ENCODE measurements around the gene TTLL5. TPM values are rescaled to one million over a fixed set of nuclear protein-coding genes. Genes with fewer than 3 reads are reported as not detected.

Gene TTLL5
- total RNA-seq, 1 donor from 2014 or later = 26.0 TPM

DNA sequence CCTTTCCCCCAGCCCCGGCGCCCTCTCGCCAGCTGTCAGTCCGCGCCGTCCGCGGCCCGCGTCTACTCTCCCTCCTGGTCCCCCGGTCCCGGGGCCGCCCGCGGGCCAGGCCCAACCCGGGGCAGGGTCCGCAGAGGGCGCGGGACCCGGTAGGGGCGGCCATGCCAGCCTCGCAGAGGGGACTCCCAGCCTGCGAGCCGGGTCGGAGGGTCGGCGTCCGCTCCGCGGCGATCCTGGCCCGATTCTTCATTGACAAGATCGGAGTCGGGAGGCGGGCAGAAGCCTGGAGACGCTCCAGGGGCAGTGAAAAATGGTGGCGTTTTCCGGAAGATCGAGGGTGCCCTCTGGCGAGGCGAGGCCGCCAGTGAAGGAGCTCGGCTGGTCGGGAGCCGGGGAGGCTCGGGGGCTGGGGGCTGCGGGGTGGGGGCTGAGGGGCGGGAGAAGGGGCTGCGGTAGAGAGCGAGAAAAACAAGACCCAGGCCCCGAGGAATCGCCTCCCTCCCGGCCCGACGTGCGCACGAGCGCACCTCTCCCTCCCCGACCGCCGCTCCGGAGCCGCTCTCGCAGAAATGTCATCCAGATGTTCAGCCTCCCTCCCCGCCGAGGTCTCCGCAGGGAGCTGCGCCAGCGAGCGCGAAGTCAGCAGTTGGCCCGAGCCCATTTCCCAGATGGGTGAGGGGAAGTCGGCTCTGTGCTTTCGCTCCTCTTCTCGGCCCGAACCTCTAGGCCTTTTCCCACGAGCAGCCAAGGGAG, 321.4 kb downstream of the TTLL5 start:
- peak overlapping the region; percentile 94 for H3K27ac ChIP-seq
- no peaks in the 10 kb centered on the region for H3K36me3 ChIP-seq
- ATAC-seq (peak; percentile 86), DNase-seq (peak; percentile 91)
- H3K27me3 ChIP-seq = no peaks in the 10 kb centered on the region
- H3K4me1 ChIP-seq = peaks cover 47% of the 10 kb centered on the region
- intact Hi-C loops (cut with DNase I) = no loop called here
- TF ChIP-seq, protein P1, sequence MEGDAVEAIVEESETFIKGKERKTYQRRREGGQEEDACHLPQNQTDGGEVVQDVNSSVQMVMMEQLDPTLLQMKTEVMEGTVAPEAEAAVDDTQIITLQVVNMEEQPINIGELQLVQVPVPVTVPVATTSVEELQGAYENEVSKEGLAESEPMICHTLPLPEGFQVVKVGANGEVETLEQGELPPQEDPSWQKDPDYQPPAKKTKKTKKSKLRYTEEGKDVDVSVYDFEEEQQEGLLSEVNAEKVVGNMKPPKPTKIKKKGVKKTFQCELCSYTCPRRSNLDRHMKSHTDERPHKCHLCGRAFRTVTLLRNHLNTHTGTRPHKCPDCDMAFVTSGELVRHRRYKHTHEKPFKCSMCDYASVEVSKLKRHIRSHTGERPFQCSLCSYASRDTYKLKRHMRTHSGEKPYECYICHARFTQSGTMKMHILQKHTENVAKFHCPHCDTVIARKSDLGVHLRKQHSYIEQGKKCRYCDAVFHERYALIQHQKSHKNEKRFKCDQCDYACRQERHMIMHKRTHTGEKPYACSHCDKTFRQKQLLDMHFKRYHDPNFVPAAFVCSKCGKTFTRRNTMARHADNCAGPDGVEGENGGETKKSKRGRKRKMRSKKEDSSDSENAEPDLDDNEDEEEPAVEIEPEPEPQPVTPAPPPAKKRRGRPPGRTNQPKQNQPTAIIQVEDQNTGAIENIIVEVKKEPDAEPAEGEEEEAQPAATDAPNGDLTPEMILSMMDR (IDR thresholded peaks at IDR 0.05) = peak; percentile 60
- H3K4me3 ChIP-seq = peak overlapping the region; percentile 78
- no peaks in the 10 kb centered on the region for H3K9me3 ChIP-seq

DNA sequence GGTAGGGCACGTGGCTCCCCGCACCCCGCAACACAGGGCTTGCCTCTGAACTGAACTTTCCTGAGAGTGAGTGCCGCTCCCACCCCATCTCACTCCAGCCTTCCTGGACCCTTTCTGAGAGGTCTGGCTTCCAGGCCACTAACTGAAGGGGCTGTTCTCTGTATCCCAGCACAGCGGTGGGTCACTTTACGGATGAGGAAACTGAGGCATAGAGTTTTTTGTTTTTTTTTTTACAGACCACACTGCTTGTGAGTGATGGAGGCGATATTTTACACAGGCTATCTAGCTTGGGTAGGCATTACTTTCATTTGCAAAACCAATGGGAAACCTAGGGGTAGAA, 321.9 kb downstream of the TTLL5 start:
- TF ChIP-seq, protein P1 (IDR thresholded peaks at IDR 0.05) = no peak
- H3K9me3 ChIP-seq = no peaks in the 10 kb centered on the region
- H3K27me3 ChIP-seq = no peaks in the 10 kb centered on the region
- DNase-seq (no peak), ATAC-seq (no peak)
- H3K27ac ChIP-seq = peak overlapping the region; percentile 94
- intact Hi-C loops (cut with DNase I) = no loop called here
- H3K36me3 ChIP-seq = no peaks in the 10 kb centered on the region
- H3K4me1 ChIP-seq = peaks cover 50% of the 10 kb centered on the region
- H3K4me3 ChIP-seq = peak overlapping the region; percentile 78

DNA sequence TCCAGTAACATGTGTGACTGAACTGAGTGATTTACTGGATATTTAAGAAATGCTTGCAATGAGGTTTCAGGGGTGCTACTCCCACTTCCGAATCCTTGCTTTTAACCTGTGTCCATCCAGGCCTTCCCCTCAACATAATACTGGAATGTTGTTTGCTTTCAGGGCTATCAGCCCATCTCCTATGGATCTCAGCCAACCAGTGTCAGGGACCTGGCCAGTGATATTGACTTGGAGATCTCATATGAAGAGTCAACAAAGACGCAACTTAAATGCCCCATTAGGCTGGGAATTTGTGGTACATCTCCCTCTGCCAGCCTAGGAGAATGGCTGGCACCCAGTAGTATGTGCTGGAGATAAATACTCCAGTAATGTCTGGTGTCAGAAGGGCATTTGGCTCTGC, 323.6 kb downstream of the TTLL5 start:
- no peak for DNase-seq
- TF ChIP-seq, protein P1 (IDR thresholded peaks at IDR 0.05) = no peak
- no peaks in the 10 kb centered on the region for H3K36me3 ChIP-seq
- no peaks in the 10 kb centered on the region for H3K9me3 ChIP-seq
- intact Hi-C loops (cut with DNase I) = no loop called here
- no peak overlapping the region for H3K27ac ChIP-seq
- no peak overlapping the region for H3K4me3 ChIP-seq
- no peak for ATAC-seq
- peaks cover 45% of the 10 kb centered on the region for H3K4me1 ChIP-seq
- H3K27me3 ChIP-seq = no peaks in the 10 kb centered on the region

DNA sequence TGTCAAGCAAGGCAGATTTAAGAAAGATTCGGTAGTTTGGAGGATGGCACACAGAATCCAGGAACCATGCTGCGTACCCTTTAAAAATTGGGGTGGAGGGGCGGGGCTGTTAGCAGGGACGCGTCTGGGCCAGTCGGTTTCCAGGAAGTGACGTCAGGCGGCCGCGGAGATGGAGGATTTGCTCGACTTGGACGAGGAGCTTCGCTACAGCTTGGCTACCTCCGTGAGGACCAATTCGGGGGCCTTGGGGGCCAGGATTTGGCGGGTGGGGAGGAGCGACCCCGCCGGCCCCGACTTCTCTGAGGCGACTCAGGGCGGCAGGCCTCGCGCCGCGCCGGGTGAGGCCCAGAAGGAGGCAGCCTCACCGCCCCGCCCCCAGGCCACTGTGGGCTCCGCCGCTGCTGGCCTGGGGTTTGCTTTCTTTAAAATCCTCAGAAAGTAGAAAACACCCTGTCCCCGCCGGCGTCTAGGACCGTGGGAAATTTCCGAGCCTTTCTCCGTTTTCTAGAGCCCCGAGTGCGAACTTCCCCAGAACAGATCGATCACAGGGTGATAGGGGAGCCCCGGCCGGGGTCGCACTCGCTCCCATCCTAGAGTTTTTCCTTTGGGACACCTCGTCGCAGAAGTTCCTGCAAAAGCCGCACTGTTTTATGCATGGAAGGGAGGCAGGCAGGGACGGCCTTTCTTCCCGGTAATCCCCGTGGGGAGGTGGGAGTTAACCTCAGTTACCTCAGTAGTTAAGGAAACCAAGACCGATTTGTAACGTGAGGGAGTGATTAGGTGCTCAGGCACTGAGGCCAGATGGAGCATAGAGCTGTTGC, 324.8 kb downstream of the TTLL5 start, which contains the start of gene IFT43:
Gene IFT43, plus strand, starts transcription at position 146 of the 821 bp plus-strand sequence. Its CDS starts 24 bp downstream, at position 170.
- H3K36me3 ChIP-seq = no peaks in the 10 kb centered on the region
- ATAC-seq (peak; percentile 78), DNase-seq (peak; percentile 97)
- intact Hi-C loops (cut with DNase I) = no loop called here
- peak within 1 kb of the TSS; percentile 87 for H3K27ac ChIP-seq
- H3K4me3 ChIP-seq = peak within 1 kb of the TSS; percentile 100
- H3K9me3 ChIP-seq = no peaks in the 10 kb centered on the region
- no peaks in the 10 kb centered on the region for H3K27me3 ChIP-seq
- TF ChIP-seq, protein P1 (IDR thresholded peaks at IDR 0.05) = no peak
- H3K4me1 ChIP-seq = peaks cover 47% of the 10 kb centered on the region

DNA sequence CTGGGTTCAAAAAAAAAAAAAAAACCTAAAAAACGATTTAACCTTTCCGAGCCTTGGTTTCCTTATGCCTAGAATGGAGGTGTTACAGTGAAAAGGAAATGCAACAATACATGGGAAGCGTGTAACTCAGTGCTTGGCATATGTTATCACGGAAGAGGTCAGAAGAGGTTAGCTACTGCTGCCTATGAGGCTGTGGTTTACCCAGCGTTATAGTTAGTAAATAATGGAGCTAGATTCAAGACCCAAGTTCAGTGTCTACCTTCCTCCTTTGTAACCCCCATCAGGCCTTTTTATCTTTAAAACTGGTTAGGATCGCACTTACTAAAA, 325.4 kb downstream of the TTLL5 start:
- Histone ChIP-seq H3K36me3 (peaks cover 1% of the 10 kb centered on the region), H3K27me3 (no peaks in the 10 kb centered on the region), H3K4me1 (peaks cover 43% of the 10 kb centered on the region), H3K27ac (peak overlapping the region; percentile 87), H3K9me3 (no peaks in the 10 kb centered on the region), H3K4me3 (peak overlapping the region; percentile 100)
- TF ChIP-seq, protein P1 (IDR thresholded peaks at IDR 0.05) = no peak
- DNase-seq (no peak), ATAC-seq (no peak)
- intact Hi-C loops (cut with DNase I) = no loop called here

Data from upper lobe of right lung (tissue), 1 donor.